Renal cortex interstitium (tissue), 11 donors: ENCODE measurements around the gene ABI1. TPM values are rescaled to one million over a fixed set of nuclear protein-coding genes. Genes with fewer than 3 reads are reported as not detected.
A peak's percentile ranks its signal among the peaks of the same experiment; 100 is the strongest.
"Not testable (repeated sequence)": the region's sequence is repeated elsewhere in the genome, so short reads cannot be mapped to it uniquely, and the experiment has no call there.

Source experiments
- DNase-seq, 11 donors: peaks; one replicate each; pipeline ENCODE4 v3.0.0-alpha.2; 2013; ENCODE audit warnings: low read depth in 9 of 11, low spot score in 4 of 11; ENCODE audit errors: extremely low read depth in 1 of 11
- polyA plus RNA-seq, 3 donors: library from polyadenylated mRNA; unstranded; fragments of 120-200 nt; gene quantifications; one replicate each; pipeline ENCODE4 v1.2.1, GENCODE V29; 2013; ENCODE audit not compliant: insufficient read length in 3 of 3

ABI1 gene
- polyA plus RNA-seq, 3 donors, result 60.3 to 69.2 (median 61.8) TPM

GRCh38 chr10:26859241-26860101 is 1.3 kb downstream of the ABI1 start:
- peak in 4 of 11 donors; percentile 8 to 66 (median 21) for DNase-seq

- DNase-seq, result no peak
Observed at GRCh38 chr10:26858707-26859034, 2.1 kb downstream of the ABI1 start.

- DNase-seq, result no peak
Observed at GRCh38 chr10:26857991-26858706, 2.6 kb downstream of the ABI1 start.

- DNase-seq, result not testable (repeated sequence)
Observed at GRCh38 chr10:26857553-26857952, 3.2 kb downstream of the ABI1 start.

GRCh38 chr10:26855186-26855585 is 5.6 kb downstream of the ABI1 start:
- DNase-seq, result no peak

- DNase-seq, result no peak
Observed at GRCh38 chr10:26854524-26854923, 6.2 kb downstream of the ABI1 start.

GRCh38 chr10:26844396-26844975 is 16.3 kb downstream of the ABI1 start:
- DNase-seq, result no peak

- DNase-seq, result no peak
Observed at GRCh38 chr10:26843736-26844135, 17.0 kb downstream of the ABI1 start.

GRCh38 chr10:26841733-26842317 is 18.9 kb downstream of the ABI1 start:
- DNase-seq, result no peak

- no peak for DNase-seq
Observed at GRCh38 chr10:26840938-26841732, 19.6 kb downstream of the ABI1 start.

- DNase-seq, result no peak
Observed at GRCh38 chr10:26839966-26840627, 20.7 kb downstream of the ABI1 start.

- no peak for DNase-seq
Observed at GRCh38 chr10:26837139-26837538, 23.6 kb downstream of the ABI1 start.

GRCh38 chr10:26835025-26835424 is 25.7 kb downstream of the ABI1 start:
- DNase-seq, result no peak

- DNase-seq, result no peak
Observed at GRCh38 chr10:26832960-26833359, 27.8 kb downstream of the ABI1 start.

- DNase-seq, result no peak
Observed at GRCh38 chr10:26831936-26832335, 28.8 kb downstream of the ABI1 start.

- DNase-seq, result no peak
Observed at GRCh38 chr10:26829810-26830515, 30.8 kb downstream of the ABI1 start.

- DNase-seq, result no peak
Observed at GRCh38 chr10:26824015-26824690, 36.6 kb downstream of the ABI1 start.
